Measurements from ENCODE around the gene NACC2. TPM values are rescaled to one million over a fixed set of nuclear protein-coding genes. Genes with fewer than 3 reads are reported as not detected.
A peak's percentile ranks its signal among the peaks of the same experiment; 100 is the strongest.

NACC2 gene
- total and polyA plus RNA-seq, 9 donors: 6.8 to 11.7 (median 9.3) TPM

DNA sequence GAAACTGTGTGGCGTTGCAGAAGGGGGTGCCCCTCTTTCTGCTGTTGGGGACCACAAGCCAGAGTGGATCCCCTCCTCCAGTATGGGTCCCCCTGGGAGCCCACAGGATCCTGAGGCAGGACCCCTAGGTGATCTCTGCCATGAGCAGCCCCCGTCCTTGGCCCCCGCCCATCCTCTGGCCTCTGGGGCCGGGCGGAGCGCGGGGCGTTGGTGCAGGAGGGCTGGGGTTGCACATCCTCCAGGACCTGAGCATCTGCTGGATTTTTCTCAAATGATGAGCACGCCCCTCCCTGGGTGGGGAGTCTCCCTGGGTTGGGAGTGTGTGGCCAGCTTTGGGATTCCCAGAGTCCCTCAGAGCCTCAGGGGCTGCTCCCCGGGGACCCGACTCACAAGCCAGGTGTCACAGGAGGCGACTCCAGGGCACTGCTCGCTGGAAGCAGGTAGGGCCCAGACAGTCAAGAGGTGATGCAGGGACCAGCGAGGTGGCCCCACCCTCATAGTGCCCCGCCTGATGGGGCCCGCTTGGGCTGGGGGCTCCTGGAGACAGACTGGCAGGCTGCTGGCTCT, 107.2 kb downstream of the NACC2 start:
- Histone ChIP-seq H3K27me3 (ENCODE audit: control insufficient read depth, insufficient read depth, low read length) (peaks cover 18% of the 10 kb centered on the region), H3K36me3 (ENCODE audit: control insufficient read depth, insufficient read depth, low read length) (no peaks in the 10 kb centered on the region), H3K4me1 (ENCODE audit: control insufficient read depth, insufficient read depth, low read length) (peaks cover 53% of the 10 kb centered on the region), H3K9me3 (replicated peaks; ENCODE audit: control insufficient read depth, low read depth, low read length) (no peaks in the 10 kb centered on the region), H3K4me3 (ENCODE audit: low read length) (no peak overlapping the region), H3K27ac (ENCODE audit: low read length) (no peak overlapping the region)
- WGBS (ENCODE audit: insufficient coverage): 92% methylated on average over 16 of the region's 16 CpGs
- DNase-seq: no peak

DNA sequence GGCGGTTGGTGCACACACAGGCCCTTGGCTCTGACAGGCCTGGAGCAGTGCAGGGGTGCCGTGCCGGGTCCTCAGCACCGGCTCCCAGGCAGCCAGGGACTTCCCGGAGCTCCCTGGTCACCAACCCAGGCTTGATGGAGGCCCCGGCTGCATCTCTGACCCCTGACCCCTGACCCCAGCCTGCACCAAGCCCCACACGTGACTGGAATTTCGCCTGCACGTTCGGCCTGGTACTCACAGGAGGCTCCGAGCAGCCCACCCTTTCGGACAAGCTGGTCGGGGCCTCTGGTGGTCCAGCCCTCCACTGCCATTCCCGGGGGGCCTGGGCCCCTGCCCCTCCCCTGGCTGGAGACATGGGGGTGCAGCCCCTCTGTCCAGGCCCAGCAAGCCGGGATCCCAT, 108.5 kb downstream of the NACC2 start:
- peaks cover 18% of the 10 kb centered on the region for H3K27me3 ChIP-seq (ENCODE audit: control insufficient read depth, insufficient read depth, low read length)

DNA sequence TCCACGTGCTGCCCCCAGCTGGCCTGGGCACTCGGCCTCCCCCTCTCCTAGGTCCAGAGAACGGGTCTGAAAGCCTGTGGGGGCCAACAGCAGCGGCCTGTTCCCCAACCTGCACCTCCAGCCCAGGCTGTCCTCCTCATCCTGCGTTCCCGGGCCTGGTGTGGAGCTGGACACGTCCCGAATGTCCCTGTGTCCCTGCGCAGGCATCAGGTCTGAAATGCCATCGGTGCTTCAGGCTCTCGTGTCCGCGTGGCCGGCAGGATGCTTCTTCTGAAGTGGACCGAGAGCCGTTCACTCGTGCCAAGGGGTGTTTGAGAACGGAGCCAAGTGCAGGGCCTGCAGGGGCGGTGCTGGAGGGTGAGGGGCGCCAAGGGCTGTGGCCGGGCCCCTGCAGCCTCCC, 109.2 kb downstream of the NACC2 start:
- H3K27ac ChIP-seq (ENCODE audit: low read length): no peak overlapping the region
- no peak overlapping the region for H3K4me3 ChIP-seq (ENCODE audit: low read length)
- 75% methylated on average over 20 of the region's 21 CpGs for WGBS (ENCODE audit: insufficient coverage)
- no peaks in the 10 kb centered on the region for H3K9me3 ChIP-seq (replicated peaks; ENCODE audit: control insufficient read depth, low read depth, low read length)
- H3K36me3 ChIP-seq (ENCODE audit: control insufficient read depth, insufficient read depth, low read length): no peaks in the 10 kb centered on the region
- peaks cover 18% of the 10 kb centered on the region for H3K27me3 ChIP-seq (ENCODE audit: control insufficient read depth, insufficient read depth, low read length)
- no peak for DNase-seq
- peaks cover 36% of the 10 kb centered on the region for H3K4me1 ChIP-seq (ENCODE audit: control insufficient read depth, insufficient read depth, low read length)

More for the DNA sequence above, 108.5 kb downstream of the NACC2 start:
- H3K27ac ChIP-seq (ENCODE audit: low read length): no peak overlapping the region
- no peak for DNase-seq
- peaks cover 40% of the 10 kb centered on the region for H3K4me1 ChIP-seq (ENCODE audit: control insufficient read depth, insufficient read depth, low read length)
- H3K9me3 ChIP-seq (replicated peaks; ENCODE audit: control insufficient read depth, low read depth, low read length): no peaks in the 10 kb centered on the region
- H3K36me3 ChIP-seq (ENCODE audit: control insufficient read depth, insufficient read depth, low read length): no peaks in the 10 kb centered on the region
- no peak overlapping the region for H3K4me3 ChIP-seq (ENCODE audit: low read length)
- WGBS (ENCODE audit: insufficient coverage): 66% methylated on average over 14 of the region's 15 CpGs

DNA sequence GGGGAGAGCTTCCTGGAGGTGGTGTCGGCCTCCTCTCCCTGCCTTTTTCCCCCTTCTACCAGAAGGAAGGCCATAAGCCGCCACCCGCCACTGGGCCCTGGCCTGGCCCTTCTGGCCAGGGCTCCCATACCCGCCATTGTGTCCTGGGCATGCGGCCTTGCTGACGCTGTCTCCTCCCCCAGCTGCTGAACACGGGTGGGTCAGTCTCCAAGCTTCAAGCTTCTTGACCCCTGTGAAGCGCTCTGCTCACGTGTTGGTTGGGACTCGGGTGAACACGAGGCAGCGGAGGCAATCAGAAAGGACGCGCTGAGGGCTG, 109.7 kb downstream of the NACC2 start:
- H3K27ac ChIP-seq (ENCODE audit: low read length): no peak overlapping the region
- H3K4me3 ChIP-seq (ENCODE audit: low read length): no peak overlapping the region
- H3K27me3 ChIP-seq (ENCODE audit: control insufficient read depth, insufficient read depth, low read length): peaks cover 18% of the 10 kb centered on the region
- 85% methylated on average over 13 of the region's 14 CpGs for WGBS (ENCODE audit: insufficient coverage)
- no peaks in the 10 kb centered on the region for H3K36me3 ChIP-seq (ENCODE audit: control insufficient read depth, insufficient read depth, low read length)
- no peaks in the 10 kb centered on the region for H3K9me3 ChIP-seq (replicated peaks; ENCODE audit: control insufficient read depth, low read depth, low read length)
- DNase-seq: no peak
- H3K4me1 ChIP-seq (ENCODE audit: control insufficient read depth, insufficient read depth, low read length): peaks cover 37% of the 10 kb centered on the region

GRCh38 chr9:135984072-135984710, 110.9 kb downstream of the NACC2 start:
- 60% methylated on average over 16 of the region's 22 CpGs for WGBS (ENCODE audit: insufficient coverage)

DNA sequence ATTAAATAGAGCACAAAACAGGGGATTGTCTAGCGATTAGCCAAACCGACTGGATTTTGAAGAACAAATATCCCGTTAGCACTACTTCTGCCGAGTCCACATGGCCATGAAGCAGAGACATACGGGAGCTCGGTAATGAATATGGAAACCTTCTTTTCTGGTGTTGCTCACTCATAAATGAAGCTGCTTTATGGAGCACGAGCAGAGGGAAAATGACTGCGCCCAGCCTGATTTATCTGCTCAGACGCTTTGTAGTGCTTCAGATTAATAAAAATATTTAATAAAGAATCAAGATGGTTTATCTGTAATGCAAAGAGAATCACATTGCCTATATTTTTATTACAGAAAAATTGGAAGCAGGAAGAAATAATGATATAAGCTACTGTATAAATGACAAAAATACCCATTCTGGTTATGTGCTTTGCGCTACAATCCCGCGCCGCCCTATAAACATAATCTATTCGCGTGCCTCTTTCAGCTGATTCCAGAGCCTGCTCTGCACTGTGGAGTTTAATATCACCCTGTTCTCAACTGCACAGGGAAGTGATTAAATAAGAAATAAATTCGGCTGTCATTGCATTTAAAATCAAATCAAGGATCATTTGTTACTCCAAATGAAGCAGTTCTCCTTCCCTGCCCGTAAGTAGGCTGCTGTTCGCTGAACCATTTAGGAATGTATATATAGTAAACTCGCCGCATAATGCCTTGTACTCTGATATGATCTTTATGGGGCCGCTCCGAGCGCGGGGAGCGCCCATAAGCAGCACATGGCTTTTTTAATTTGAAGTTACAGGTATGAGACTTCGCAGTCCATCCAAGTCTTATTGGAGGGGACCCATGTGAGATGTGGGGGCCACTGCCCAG, 111.6 kb downstream of the NACC2 start:
- no peaks in the 10 kb centered on the region for H3K9me3 ChIP-seq (replicated peaks; ENCODE audit: control insufficient read depth, low read depth, low read length)
- 51% methylated on average over 14 of the region's 26 CpGs for WGBS (ENCODE audit: insufficient coverage)
- no peaks in the 10 kb centered on the region for H3K36me3 ChIP-seq (ENCODE audit: control insufficient read depth, insufficient read depth, low read length)
- H3K4me3 ChIP-seq (ENCODE audit: low read length): no peak overlapping the region
- H3K27me3 ChIP-seq (ENCODE audit: control insufficient read depth, insufficient read depth, low read length): peaks cover 22% of the 10 kb centered on the region
- H3K27ac ChIP-seq (ENCODE audit: low read length): no peak overlapping the region
- no peak for DNase-seq
- peaks cover 46% of the 10 kb centered on the region for H3K4me1 ChIP-seq (ENCODE audit: control insufficient read depth, insufficient read depth, low read length)

More at GRCh38 chr9:135984072-135984710, 110.9 kb downstream of the NACC2 start:
- peaks cover 39% of the 10 kb centered on the region for H3K4me1 ChIP-seq (ENCODE audit: control insufficient read depth, insufficient read depth, low read length)
- H3K9me3 ChIP-seq (replicated peaks; ENCODE audit: control insufficient read depth, low read depth, low read length): no peaks in the 10 kb centered on the region
- H3K27me3 ChIP-seq (ENCODE audit: control insufficient read depth, insufficient read depth, low read length): peaks cover 18% of the 10 kb centered on the region
- no peak overlapping the region for H3K4me3 ChIP-seq (ENCODE audit: low read length)
- DNase-seq: peak; percentile 39
- no peaks in the 10 kb centered on the region for H3K36me3 ChIP-seq (ENCODE audit: control insufficient read depth, insufficient read depth, low read length)
- peak overlapping the region; percentile 15 for H3K27ac ChIP-seq (ENCODE audit: low read length)

GRCh38 chr9:135982499-135983207, 112.4 kb downstream of the NACC2 start:
- Histone ChIP-seq H3K9me3 (replicated peaks; ENCODE audit: control insufficient read depth, low read depth, low read length) (no peaks in the 10 kb centered on the region), H3K4me3 (ENCODE audit: low read length) (no peak overlapping the region), H3K27ac (ENCODE audit: low read length) (no peak overlapping the region), H3K4me1 (ENCODE audit: control insufficient read depth, insufficient read depth, low read length) (peaks cover 46% of the 10 kb centered on the region), H3K27me3 (ENCODE audit: control insufficient read depth, insufficient read depth, low read length) (peaks cover 22% of the 10 kb centered on the region), H3K36me3 (ENCODE audit: control insufficient read depth, insufficient read depth, low read length) (no peaks in the 10 kb centered on the region)
- WGBS (ENCODE audit: insufficient coverage): 67% methylated on average over 20 of the region's 24 CpGs
- no peak for DNase-seq

DNA sequence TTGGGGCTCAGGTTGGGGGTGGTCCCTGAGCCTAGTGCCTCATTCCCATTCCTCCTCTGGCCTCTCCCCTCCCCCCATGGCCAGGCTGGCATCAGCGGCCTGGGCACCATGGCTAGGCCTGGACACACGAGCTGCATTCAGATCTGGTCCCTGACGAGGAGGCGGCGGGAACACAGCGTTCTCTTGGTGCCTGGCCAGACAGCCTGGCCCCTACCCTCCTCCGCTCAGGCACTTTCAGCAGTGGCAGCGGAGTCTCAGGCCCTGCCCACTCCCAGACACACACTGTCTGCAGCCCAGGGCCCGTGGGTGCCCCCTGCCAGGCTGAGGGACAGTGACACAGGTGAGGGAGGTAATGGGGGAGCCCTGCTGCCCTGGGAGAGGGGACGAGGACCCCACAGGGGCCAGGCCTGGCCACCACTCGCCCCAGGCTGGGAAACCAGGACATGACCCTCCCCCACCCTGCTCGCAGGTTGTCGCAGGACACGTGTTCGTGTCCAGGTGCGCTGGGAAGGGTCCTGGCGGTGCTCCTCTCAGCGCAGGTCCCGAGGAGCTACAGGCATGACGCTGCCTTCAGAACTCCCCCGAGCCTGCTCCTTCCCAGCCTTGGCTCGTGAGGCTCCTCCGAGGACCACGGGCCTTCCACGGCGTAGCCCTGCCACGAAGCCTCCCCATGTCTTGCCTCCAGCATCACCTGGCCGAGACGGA, 114.0 kb downstream of the NACC2 start:
- Histone ChIP-seq H3K27ac (ENCODE audit: low read length) (no peak overlapping the region), H3K4me3 (ENCODE audit: low read length) (no peak overlapping the region), H3K4me1 (ENCODE audit: control insufficient read depth, insufficient read depth, low read length) (peaks cover 58% of the 10 kb centered on the region)

GRCh38 chr9:135979547-135980166, 115.4 kb downstream of the NACC2 start:
- Histone ChIP-seq H3K27me3 (ENCODE audit: control insufficient read depth, insufficient read depth, low read length) (peaks cover 17% of the 10 kb centered on the region), H3K9me3 (replicated peaks; ENCODE audit: control insufficient read depth, low read depth, low read length) (no peaks in the 10 kb centered on the region), H3K4me3 (ENCODE audit: low read length) (no peak overlapping the region), H3K36me3 (ENCODE audit: control insufficient read depth, insufficient read depth, low read length) (no peaks in the 10 kb centered on the region), H3K4me1 (ENCODE audit: control insufficient read depth, insufficient read depth, low read length) (peaks cover 47% of the 10 kb centered on the region), H3K27ac (ENCODE audit: low read length) (no peak overlapping the region)
- peak; percentile 61 for DNase-seq
- WGBS (ENCODE audit: insufficient coverage): 42% methylated on average over 12 of the region's 19 CpGs

More for the DNA sequence above, 114.0 kb downstream of the NACC2 start:
- peaks cover 24% of the 10 kb centered on the region for H3K27me3 ChIP-seq (ENCODE audit: control insufficient read depth, insufficient read depth, low read length)
- no peaks in the 10 kb centered on the region for H3K36me3 ChIP-seq (ENCODE audit: control insufficient read depth, insufficient read depth, low read length)
- 86% methylated on average over 24 of the region's 29 CpGs for WGBS (ENCODE audit: insufficient coverage)
- DNase-seq: no peak
- H3K9me3 ChIP-seq (replicated peaks; ENCODE audit: control insufficient read depth, low read depth, low read length): no peaks in the 10 kb centered on the region
